ENCODE measurements around the gene PDE6B.
A peak's percentile ranks its signal among the peaks of the same experiment; 100 is the strongest.

Gene PDE6B

GRCh38 chr4:717601-718320, 92.4 kb downstream of the PDE6B start:
- Mint-ChIP-seq H3K4me3 (no peak overlapping the region), H3K27me3 (no peaks in the 10 kb centered on the region), H3K9me3 (no peaks in the 10 kb centered on the region), H3K4me1 (peaks cover 37 to 57% of the 10 kb centered on the region in 2 donors), H3K27ac (peak overlapping the region; percentile 74), H3K36me3 (peaks cover 24 to 44% of the 10 kb centered on the region in 2 donors)
- DNase-seq (no peak), ATAC-seq (replicated peaks) (no peak)

- DNase-seq (no peak), ATAC-seq (replicated peaks) (no peak)
- Mint-ChIP-seq H3K36me3 (peaks cover 31 to 51% of the 10 kb centered on the region in 2 donors), H3K9me3 (no peaks in the 10 kb centered on the region), H3K27me3 (no peaks in the 10 kb centered on the region), H3K27ac (no peak overlapping the region), H3K4me1 (peaks cover 35 to 50% of the 10 kb centered on the region in 2 donors), H3K4me3 (no peak overlapping the region)
These were observed 93.1 kb downstream of the PDE6B start for GRCh38 chr4:718460-718859.
